Body of pancreas (tissue), 4 donors: ENCODE data around the gene EFNA5. TPM values are rescaled to one million over a fixed set of nuclear protein-coding genes. Genes with fewer than 3 reads are reported as not detected.

ENCODE experiments used
- ATAC-seq: fragments of 150-250 bp; one replicate; pipeline ENCODE4 v1.9.1; 2016
- DNase-seq, 4 donors: peaks; one replicate each; pipeline ENCODE4 v3.0.0-alpha.2; 2019
- H3K27ac ChIP-seq, 4 donors: fragments of 200-600 bp; sonication (generic); 1 replicate in 3 of 4; 2 replicates in 1 of 4; pipeline versions ENCODE4 v1.5.1 to v1.6.1; 2016 to 2019; ENCODE audit warnings: mild to moderate bottlenecking in 1 of 4, mixed read lengths in 1 of 4, moderate library complexity in 1 of 4
- H3K27me3 ChIP-seq, 2 donors: fragments of 200-600 bp; sonication (generic); one replicate each; pipeline ENCODE4 v1.6.0; 2016; ENCODE audit warnings: mild to moderate bottlenecking in 1 of 2
- H3K36me3 ChIP-seq, 2 donors: fragments of 200-600 bp; sonication (generic); replicated peaks in 1 of 2; 2 replicates each; pipeline ENCODE4 v1.5.1; 2016; ENCODE audit warnings: low read depth in 2 of 2; ENCODE audit not compliant: insufficient read depth in 1 of 2
- H3K4me1 ChIP-seq: fragments of 200-600 bp; sonication (generic); one replicate; pipeline ENCODE4 v1.6.0; 2016
- H3K4me3 ChIP-seq, 2 donors: fragments of 200-600 bp; sonication (generic); 1 replicate in 1 of 2; 2 replicates in 1 of 2; pipeline ENCODE4 v1.5.1; 2016 to 2019
- H3K9me3 ChIP-seq, 3 donors: fragments of 200-600 bp; sonication (generic); 1 replicate in 2 of 3; 2 replicates in 1 of 3; pipeline ENCODE4 v1.5.1; 2016
- CTCF ChIP-seq, 7 experiments: fragments of 450-650 bp in 4 of 7; fragments of 200-600 bp in 3 of 7; sonication (generic) in 3 of 7; IDR thresholded peaks; one replicate each; pipeline ENCODE4 v1.5.1; 2016 to 2019; ENCODE audit warnings: antibody characterized with exemption in 7 of 7
- POLR2A ChIP-seq, 3 donors: fragments of 450-650 bp; IDR thresholded peaks; one replicate each; pipeline ENCODE4 v1.6.1; 2016; ENCODE audit warnings: antibody characterized with exemption in 3 of 3, mild to moderate bottlenecking in 2 of 3
- WGBS, 2 donors: methylation state at CpG; one replicate each; pipeline ENCODE4 v1.1.5; 2017; 5-methylcytosine and 5-hydroxymethylcytosine counted together
- intact Hi-C: fragments of 100-400 bp; cut with DNase I; formaldehyde crosslinking; loops from one replicate; pipeline ENCODE4 v1.15.1; 2023
- total RNA-seq, 2 donors: library from RNA; depleted of rRNA; stranded (reverse); fragments of >200 nt; gene quantifications; one replicate each; pipeline ENCODE4 v1.1.0, GENCODE V29; 2016

EFNA5 gene
- total RNA-seq, 2 donors from 2014 or later, result 1.3 to 3.4 TPM

DNA sequence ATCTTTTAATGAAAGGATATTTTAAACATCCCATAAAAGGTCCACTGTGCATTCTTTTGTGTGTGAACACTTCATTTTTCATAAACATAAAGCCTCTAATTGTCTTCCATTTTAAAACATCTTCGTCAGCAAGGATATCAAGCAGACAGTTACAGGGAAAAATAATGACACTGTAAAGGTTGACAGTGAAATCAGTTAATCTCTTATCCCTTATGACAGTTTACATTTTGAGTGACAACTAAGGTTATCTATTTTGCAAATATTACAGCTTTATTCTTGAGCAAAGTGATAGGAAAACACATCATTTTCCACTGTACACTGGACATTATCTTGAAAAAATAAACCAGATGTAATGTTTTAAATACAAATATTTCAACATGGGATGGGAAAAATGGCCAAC lies 28.7 kb upstream of the EFNA5 start:
- Histone ChIP-seq H3K4me1 (no peaks in the 10 kb centered on the region), H3K36me3 (no peaks in the 10 kb centered on the region), H3K9me3 (no peaks in the 10 kb centered on the region), H3K27ac (no peak overlapping the region), H3K4me3 (no peak overlapping the region), H3K27me3 (no peaks in the 10 kb centered on the region)
- WGBS, 2 donors, result 74 to 76% methylated on average over 1 of the region's 1 CpG
- TF ChIP-seq CTCF (IDR thresholded peaks at IDR 0.05), result no peak
- TF ChIP-seq POLR2A (IDR thresholded peaks at IDR 0.05), result no peak
- ATAC-seq (no peak), DNase-seq (no peak)
- intact Hi-C loops, result no loop called here

DNA sequence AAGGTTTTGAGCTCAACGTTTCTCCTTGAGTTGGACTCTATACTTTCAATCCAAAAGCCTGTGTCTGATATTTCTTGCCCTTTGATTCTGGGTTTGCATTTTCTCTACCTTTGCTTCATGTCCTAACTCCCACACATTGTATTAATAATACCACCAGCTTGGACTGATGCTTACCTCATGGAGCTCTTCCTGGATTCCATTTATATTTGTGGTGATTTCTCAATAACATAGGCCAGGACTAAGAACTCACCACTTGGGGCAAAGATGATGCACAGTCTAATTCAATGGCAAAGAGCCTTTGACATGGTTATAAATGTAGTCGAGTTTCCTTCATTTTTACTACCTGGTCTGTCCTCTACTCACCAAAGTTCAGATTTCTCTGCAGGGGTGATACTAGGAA lies 27.5 kb upstream of the EFNA5 start:
- H3K4me3 ChIP-seq, result no peak overlapping the region
- WGBS, 2 donors, result 68 to 81% methylated on average over 2 of the region's 2 CpGs
- no peak for ATAC-seq
- no peaks in the 10 kb centered on the region for H3K9me3 ChIP-seq
- no peaks in the 10 kb centered on the region for H3K36me3 ChIP-seq
- TF ChIP-seq POLR2A (IDR thresholded peaks at IDR 0.05) (no peak), CTCF (IDR thresholded peaks at IDR 0.05) (no peak)
- DNase-seq, result no peak
- H3K27me3 ChIP-seq, result no peaks in the 10 kb centered on the region
- H3K4me1 ChIP-seq, result no peaks in the 10 kb centered on the region
- intact Hi-C loops, result no loop called here
- H3K27ac ChIP-seq, result no peak overlapping the region

DNA sequence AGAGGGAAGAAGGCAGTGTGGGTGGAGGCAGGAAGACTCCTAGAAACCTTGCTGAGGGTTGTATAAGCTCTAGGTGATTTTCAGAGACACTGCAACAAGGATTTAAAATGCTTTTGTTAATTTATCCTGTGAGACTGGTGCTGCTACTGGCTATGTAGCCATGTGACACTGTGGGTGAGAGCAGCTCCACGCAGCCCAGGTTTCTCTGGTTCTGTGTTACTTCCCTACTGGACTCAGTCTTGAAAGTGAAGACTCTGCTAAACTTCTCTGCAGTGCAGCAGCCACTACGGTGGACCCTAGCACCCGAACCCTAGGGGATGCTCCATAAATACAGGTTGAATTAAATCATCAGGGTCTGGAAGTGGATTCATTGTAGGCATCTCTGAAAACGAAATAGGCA lies 25.8 kb upstream of the EFNA5 start:
- no peaks in the 10 kb centered on the region for H3K27me3 ChIP-seq
- no peaks in the 10 kb centered on the region for H3K4me1 ChIP-seq
- ATAC-seq (no peak), DNase-seq (no peak)
- H3K27ac ChIP-seq, result no peak overlapping the region
- no peaks in the 10 kb centered on the region for H3K36me3 ChIP-seq
- no peak for TF ChIP-seq POLR2A (IDR thresholded peaks at IDR 0.05)
- TF ChIP-seq CTCF (IDR thresholded peaks at IDR 0.05), result no peak
- intact Hi-C loops, result no loop called here
- 59 to 72% methylated on average over 4 of the region's 4 CpGs for WGBS, 2 donors
- H3K9me3 ChIP-seq, result no peaks in the 10 kb centered on the region
- H3K4me3 ChIP-seq, result no peak overlapping the region

GRCh38 chr5:107696080-107696479 lies 25.3 kb upstream of the EFNA5 start:
- intact Hi-C loops, result no loop called here
- no peak overlapping the region for H3K4me3 ChIP-seq
- H3K27me3 ChIP-seq, result no peaks in the 10 kb centered on the region
- no peak for DNase-seq
- no peak for TF ChIP-seq CTCF (IDR thresholded peaks at IDR 0.05)
- no peaks in the 10 kb centered on the region for H3K36me3 ChIP-seq
- ATAC-seq, result no peak
- no peaks in the 10 kb centered on the region for H3K4me1 ChIP-seq
- no peaks in the 10 kb centered on the region for H3K9me3 ChIP-seq
- 58 to 66% methylated on average over 4 of the region's 4 CpGs for WGBS, 2 donors
- no peak overlapping the region for H3K27ac ChIP-seq

- H3K4me3 ChIP-seq, result no peak overlapping the region
- no peak overlapping the region for H3K27ac ChIP-seq
- H3K4me1 ChIP-seq, result no peaks in the 10 kb centered on the region
- H3K9me3 ChIP-seq, result no peaks in the 10 kb centered on the region
- H3K36me3 ChIP-seq, result no peaks in the 10 kb centered on the region
- WGBS, 2 donors, result 89 to 100% methylated on average over 3 of the region's 3 CpGs
- no peaks in the 10 kb centered on the region for H3K27me3 ChIP-seq
- no peak for DNase-seq
- intact Hi-C loops, result no loop called here
- no peak for ATAC-seq
- TF ChIP-seq CTCF (IDR thresholded peaks at IDR 0.05), result no peak
These were observed 17.2 kb upstream of the EFNA5 start for GRCh38 chr5:107687937-107688336.
